H1 (cell line): Measurements from ENCODE around the gene NCBP1. TPM values are rescaled to one million over a fixed set of nuclear protein-coding genes. Genes with fewer than 3 reads are reported as not detected.
"Not testable (repeated sequence)": the region's sequence is repeated elsewhere in the genome, so short reads cannot be mapped to it uniquely, and the experiment has no call there.

Experiments
- CTCF ChIA-PET: fragments of 300-600 bp; sonication (Branson Sonifier 250); formaldehyde crosslinking; loops from one replicate; lab custom pipeline; 2021; ENCODE audit not compliant: partially characterized antibody; lab: Charles Lee
- POLR2A ChIA-PET: fragments of 300-600 bp; sonication (Branson Sonifier 250); formaldehyde crosslinking; loops from one replicate; lab custom pipeline; 2021; ENCODE audit warnings: inconsistent platforms; ENCODE audit not compliant: partially characterized antibody; lab: Charles Lee
- DNase-seq, 2 experiments: peaks; one replicate each; pipeline versions ENCODE4 v3.0.0 to v3.0.0-alpha.2; 2010 to 2022; ENCODE audit warnings: low spot score in 2 of 2, low read depth in 1 of 2, mixed read lengths in 1 of 2
- FAIRE-seq: peaks from 2 replicates; lab custom pipeline; 2011; peaks lifted over from hg19 to GRCh38; lab: Jason Lieb, UNC
- H2AFZ ChIP-seq: 2 replicates; pipeline ENCODE4 v1.8.1; 2012; ENCODE audit warnings: low read length, inconsistent platforms
- H2AK5ac ChIP-seq: 2 replicates; pipeline ENCODE4 v1.6.1; 2013; ENCODE audit warnings: low read depth, low read length
- H2BK120ac ChIP-seq: replicated peaks from 2 replicates; pipeline ENCODE3; 2013; ENCODE audit warnings: low read depth, low read length, inconsistent platforms
- H2BK12ac ChIP-seq: 2 replicates; pipeline ENCODE4 v1.6.1; 2013; ENCODE audit warnings: low read depth, low read length
- H2BK15ac ChIP-seq: 2 replicates; pipeline ENCODE4 v1.6.1; 2013; ENCODE audit warnings: low read length
- H2BK20ac ChIP-seq: 2 replicates; pipeline ENCODE4 v1.6.1; 2013; ENCODE audit warnings: low read length
- H2BK5ac ChIP-seq: 2 replicates; pipeline ENCODE4 v1.6.1; 2013; ENCODE audit warnings: low read depth, low read length
- H3K14ac ChIP-seq: 2 replicates; pipeline ENCODE4 v1.6.1; 2013; ENCODE audit warnings: inconsistent platforms; ENCODE audit not compliant: insufficient read length
- H3K18ac ChIP-seq: 2 replicates; pipeline ENCODE4 v1.6.1; 2013; ENCODE audit warnings: low read length; ENCODE audit errors: extremely low read depth
- H3K23ac ChIP-seq: 2 replicates; pipeline ENCODE4 v1.6.1; 2013; ENCODE audit warnings: inconsistent platforms; ENCODE audit not compliant: insufficient read length
- H3K23me2 ChIP-seq: 2 replicates; pipeline ENCODE4 v1.6.1; 2013; ENCODE audit warnings: low read depth, low read length
- H3K27ac ChIP-seq: 2 replicates; pipeline ENCODE4 v1.6.1; 2011; ENCODE audit warnings: low read depth, low read length, inconsistent platforms
- H3K27me3 ChIP-seq, 4 experiments: replicated peaks in 1 of 4; 1 replicate in 1 of 4; 2 replicates in 3 of 4; pipeline versions ENCODE4 v1.6.1 to v1.8.1; 2011 to 2013; ENCODE audit warnings: low read length in 3 of 4, mild to moderate bottlenecking in 3 of 4, inconsistent platforms in 2 of 4, mixed read lengths in 2 of 4, moderate library complexity in 1 of 4; ENCODE audit not compliant: control insufficient read depth in 3 of 4, insufficient read depth in 3 of 4; ENCODE audit errors: extremely low read depth in 1 of 4
- H3K36me3 ChIP-seq, 4 experiments: 2 replicates each; pipeline versions ENCODE4 v1.6.1 to v1.8.1; 2011 to 2013; ENCODE audit warnings: mild to moderate bottlenecking in 4 of 4, low read length in 3 of 4, moderate library complexity in 2 of 4, control low read depth in 1 of 4, inconsistent platforms in 1 of 4; ENCODE audit not compliant: insufficient read depth in 4 of 4, control insufficient read depth in 2 of 4
- H3K4ac ChIP-seq: replicated peaks from 2 replicates; pipeline ENCODE3; 2013; ENCODE audit warnings: low read length, low read depth, mixed read lengths, inconsistent platforms; ENCODE audit not compliant: insufficient read length
- H3K4me1 ChIP-seq, 4 experiments: replicated peaks in 1 of 4; 1 replicate in 1 of 4; 2 replicates in 3 of 4; pipeline versions ENCODE4 v1.6.1 to v1.8.1; 2011 to 2013; ENCODE audit warnings: low read length in 3 of 4, inconsistent platforms in 2 of 4, mixed read lengths in 1 of 4; ENCODE audit not compliant: insufficient read depth in 4 of 4, control insufficient read depth in 3 of 4
- H3K4me2 ChIP-seq, 2 experiments: 2 replicates each; pipeline versions ENCODE4 v1.6.1 to v1.8.1; 2011 to 2013; ENCODE audit warnings: low read depth in 2 of 2, low read length in 2 of 2, control low read depth in 1 of 2, inconsistent platforms in 1 of 2, mild to moderate bottlenecking in 1 of 2; ENCODE audit not compliant: insufficient read depth in 1 of 2
- H3K4me3 ChIP-seq, 4 experiments: fragments of 200-600, 300-600 bp in 1 of 4; sonication (generic), shearing (Covaris generic), sonication (Bioruptor Twin) in 1 of 4; 2 replicates each; pipeline versions ENCODE4 v1.5.1 to v1.8.1; 2011 to 2016; ENCODE audit warnings: low read length in 4 of 4, low read depth in 3 of 4, control low read depth in 2 of 4, inconsistent platforms in 2 of 4, mild to moderate bottlenecking in 2 of 4, mixed read lengths in 1 of 4, moderate library complexity in 1 of 4; ENCODE audit not compliant: insufficient read depth in 2 of 4; ENCODE audit errors: extremely low read depth in 1 of 4
- H3K56ac ChIP-seq: replicated peaks from 2 replicates; pipeline ENCODE3; 2013; ENCODE audit warnings: low read depth, mild to moderate bottlenecking, mixed read lengths, low read length, inconsistent platforms; ENCODE audit not compliant: insufficient read length
- H3K79me1 ChIP-seq: 2 replicates; pipeline ENCODE4 v1.6.1; 2013; ENCODE audit warnings: low read depth, low read length, control low read depth
- H3K79me2 ChIP-seq, 2 experiments: 2 replicates each; pipeline versions ENCODE4 v1.6.1 to v1.8.1; 2012 to 2013; ENCODE audit warnings: low read length in 2 of 2, mild to moderate bottlenecking in 2 of 2, inconsistent platforms in 1 of 2; ENCODE audit not compliant: insufficient read depth in 2 of 2, control insufficient read depth in 1 of 2
- H3K9ac ChIP-seq, 4 experiments: replicated peaks in 1 of 4; 1 replicate in 1 of 4; 2 replicates in 3 of 4; pipeline versions ENCODE4 v1.6.1 to v1.8.1; 2011 to 2013; ENCODE audit warnings: low read depth in 3 of 4, low read length in 3 of 4, control low read depth in 2 of 4, mild to moderate bottlenecking in 2 of 4, moderate library complexity in 2 of 4, inconsistent platforms in 1 of 4; ENCODE audit errors: extremely low read depth in 1 of 4
- H3K9me3 ChIP-seq, 2 experiments: 2 replicates each; pipeline versions ENCODE4 v1.6.1 to v1.8.1; 2012 to 2013; ENCODE audit warnings: mild to moderate bottlenecking in 2 of 2, moderate library complexity in 2 of 2, control low read depth in 1 of 2, inconsistent platforms in 1 of 2, low read depth in 1 of 2, low read length in 1 of 2, mixed read lengths in 1 of 2; ENCODE audit not compliant: insufficient read depth in 2 of 2
- H4K20me1 ChIP-seq, 2 experiments: replicated peaks in 1 of 2; 2 replicates each; pipeline versions ENCODE3 to v1.8.1; 2011 to 2013; ENCODE audit warnings: inconsistent platforms in 2 of 2, low read length in 2 of 2, mild to moderate bottlenecking in 1 of 2; ENCODE audit not compliant: insufficient read depth in 2 of 2, control insufficient read depth in 1 of 2
- H4K5ac ChIP-seq: 2 replicates; pipeline ENCODE4 v1.6.1; 2013; ENCODE audit warnings: low read length, low read depth, mixed read lengths, inconsistent platforms; ENCODE audit not compliant: insufficient read length
- H4K8ac ChIP-seq: 2 replicates; pipeline ENCODE4 v1.8.0; 2013; ENCODE audit warnings: mild to moderate bottlenecking, moderate library complexity, low read length, inconsistent platforms; ENCODE audit not compliant: insufficient read depth; ENCODE audit errors: extremely low read depth
- H4K91ac ChIP-seq: replicated peaks from 2 replicates; pipeline ENCODE3; 2013; ENCODE audit warnings: low read length, mixed read lengths, inconsistent platforms; ENCODE audit not compliant: insufficient read length
- KDM1A ChIP-seq: fragments of 200-600, 300-600 bp; sonication (generic); IDR thresholded peaks from 2 replicates; pipeline ENCODE4 v1.7.1; 2016; ENCODE audit warnings: mild to moderate bottlenecking, low read length, borderline replicate concordance
- WGBS, 2 experiments: shearing (Covaris generic) in 1 of 2; methylation state at CpG; one replicate each; pipeline versions ENCODE4 v1.1.6 to v1.1.7; 2013 to 2015; ENCODE audit warnings: low lambda C conversion rate in 2 of 2, mixed read lengths in 2 of 2, inconsistent platforms in 1 of 2, low coverage in 1 of 2, missing lambda C conversion rate in 1 of 2; ENCODE audit not compliant: insufficient replicate concordance in 2 of 2, insufficient coverage in 1 of 2, insufficient read length in 1 of 2; ENCODE audit errors: extremely low coverage in 1 of 2, missing lambda C conversion rate in 1 of 2; 5-methylcytosine and 5-hydroxymethylcytosine counted together
- polyA plus RNA-seq, 7 experiments: library from polyadenylated mRNA; depleted of rRNA in 3 of 7; stranded (reverse) in 5 of 7; unstranded in 2 of 7; fragments of >200 nt in 5 of 7; fragments of 200-250 nt in 2 of 7; gene quantifications; 1 replicate in 5 of 7; 2 replicates in 1 of 7; 4 replicates in 1 of 7; pipeline versions ENCODE4 v1.2.1 to v1.2.3, GENCODE V29; 2011 to 2013; ENCODE audit warnings: missing spikeins in 2 of 7, mixed read lengths in 2 of 7
- total RNA-seq: library from RNA; stranded (reverse); fragmentation: NEBNext Ultra II Directional; extraction: Animal tissue kit (Norgen Biotek cat#: 25700); gene quantifications from 2 replicates; pipeline ENCODE4 v1.2.1, GENCODE V29; 2021

The NCBP1 gene
- total and polyA plus RNA-seq, 2 of the 8 experiments (the other 6 are each of a cell fraction or from before 2014, with no cell fraction given): 14.7 to 54.0 TPM

GRCh38 chr9:97586909-97587308 lies 46.7 kb upstream of the NCBP1 start:
- CTCF ChIA-PET: interaction anchor here (1.0 kb wide), 1 partner anchor 12 kb away, joined by 4 read pairs; no protein-coding TSS in a partner anchor
- H3K23me2 ChIP-seq, H4K8ac ChIP-seq, H2AFZ ChIP-seq, H3K4me1 ChIP-seq, H2BK12ac ChIP-seq, FAIRE-seq, H3K56ac ChIP-seq, H4K91ac ChIP-seq, H3K9me3 ChIP-seq, H3K23ac ChIP-seq, H3K4me3 ChIP-seq, H2AK5ac ChIP-seq, H2BK20ac ChIP-seq, H3K14ac ChIP-seq, H4K20me1 ChIP-seq, H2BK15ac ChIP-seq, H2BK5ac ChIP-seq, H3K18ac ChIP-seq, H3K79me2 ChIP-seq, H2BK120ac ChIP-seq, H3K9ac ChIP-seq, H3K4ac ChIP-seq, POLR2A ChIA-PET, H3K4me2 ChIP-seq, H4K5ac ChIP-seq, H3K27me3 ChIP-seq, DNase-seq, H3K27ac ChIP-seq, H3K36me3 ChIP-seq, H3K79me1 ChIP-seq: not testable (repeated sequence)
- WGBS, 2 experiments: 99% methylated on average over 7 of the region's 7 CpGs; no CpG with 5 or more reads in 1 of the 2 experiments
- TF ChIP-seq KDM1A: peak; percentile 61; the same call in 1 of the 2 replicates
